Ectodermal cell (in vitro differentiated cells): ENCODE data around the gene OR5AC2.

ENCODE experiments used
- H3K27ac ChIP-seq: 2 replicates; pipeline ENCODE4 v1.7.0; 2013; ENCODE audit warnings: mild to moderate bottlenecking, low read depth, low read length; ENCODE audit not compliant: insufficient read depth, poor library complexity, severe bottlenecking
- H3K27me3 ChIP-seq: 2 replicates; pipeline ENCODE4 v1.7.0; 2013; ENCODE audit warnings: mild to moderate bottlenecking, low read length; ENCODE audit not compliant: insufficient read depth, control insufficient read depth, poor library complexity, severe bottlenecking
- H3K36me3 ChIP-seq: one replicate; pipeline ENCODE4 v1.7.0; 2013; ENCODE audit warnings: low read length; ENCODE audit not compliant: control insufficient read depth, insufficient read depth
- H3K4me1 ChIP-seq: one replicate; pipeline ENCODE4 v1.7.0; 2013; ENCODE audit warnings: low read length; ENCODE audit not compliant: control insufficient read depth, insufficient read depth
- H3K4me3 ChIP-seq: 2 replicates; pipeline ENCODE4 v1.7.0; 2013; ENCODE audit warnings: low read depth, low read length, control low read depth; ENCODE audit not compliant: insufficient read depth
- H3K9me3 ChIP-seq: 2 replicates; pipeline ENCODE4 v1.7.0; 2013; ENCODE audit warnings: mild to moderate bottlenecking, low read length, moderate library complexity; ENCODE audit not compliant: control insufficient read depth
- WGBS, 2 experiments: methylation state at CpG; one replicate each; pipeline ENCODE4 v1.1.7; 2013; ENCODE audit warnings: missing lambda C conversion rate in 2 of 2; 5-methylcytosine and 5-hydroxymethylcytosine counted together

The OR5AC2 gene

GRCh38 chr3:98068824-98069223 is 18.1 kb upstream of the OR5AC2 start:
- no peak overlapping the region for H3K27ac ChIP-seq
- H3K4me1 ChIP-seq: no peaks in the 10 kb centered on the region
- H3K9me3 ChIP-seq: no peaks in the 10 kb centered on the region
- no peaks in the 10 kb centered on the region for H3K36me3 ChIP-seq
- no peak overlapping the region for H3K4me3 ChIP-seq
- WGBS, 2 experiments: 88% methylated on average over 1 of the region's 2 CpGs
- H3K27me3 ChIP-seq: no peaks in the 10 kb centered on the region

GRCh38 chr3:98070840-98071239 is 16.1 kb upstream of the OR5AC2 start:
- Histone ChIP-seq H3K4me1 (no peaks in the 10 kb centered on the region), H3K27ac (no peak overlapping the region), H3K9me3 (no peaks in the 10 kb centered on the region), H3K36me3 (no peaks in the 10 kb centered on the region), H3K4me3 (no peak overlapping the region), H3K27me3 (no peaks in the 10 kb centered on the region)
- WGBS, 2 experiments: 36 to 44% methylated on average over 2 of the region's 2 CpGs

DNA sequence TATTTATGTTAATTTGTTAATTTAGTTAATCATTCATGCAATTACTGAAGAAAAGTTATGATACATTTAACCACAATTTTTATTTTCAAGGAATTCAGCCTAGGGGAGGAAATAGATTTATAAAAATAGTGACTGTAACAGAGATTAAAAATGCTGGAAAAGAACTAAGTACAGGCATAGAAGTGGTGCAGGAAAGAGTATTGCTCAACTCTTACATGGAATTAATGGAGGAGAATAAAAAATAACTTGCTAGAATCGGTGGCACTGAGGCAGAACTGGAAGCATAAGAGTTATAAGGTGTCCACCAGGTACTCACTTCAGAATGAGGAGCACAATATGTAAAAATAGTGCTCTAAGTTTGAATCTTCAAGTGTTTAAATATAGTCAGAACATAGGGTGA is 13.5 kb upstream of the OR5AC2 start:
- no peak overlapping the region for H3K4me3 ChIP-seq
- H3K9me3 ChIP-seq: no peaks in the 10 kb centered on the region
- H3K27ac ChIP-seq: no peak overlapping the region
- no peaks in the 10 kb centered on the region for H3K4me1 ChIP-seq
- WGBS, 2 experiments: 0% methylated on average over 1 of the region's 1 CpG
- no peaks in the 10 kb centered on the region for H3K27me3 ChIP-seq
- H3K36me3 ChIP-seq: no peaks in the 10 kb centered on the region

GRCh38 chr3:98095882-98096281 is 8.9 kb downstream of the OR5AC2 start:
- 85 to 90% methylated on average over 5 of the region's 5 CpGs for WGBS, 2 experiments
- H3K27ac ChIP-seq: no peak overlapping the region
- H3K36me3 ChIP-seq: no peaks in the 10 kb centered on the region
- H3K4me1 ChIP-seq: no peaks in the 10 kb centered on the region
- H3K9me3 ChIP-seq: no peaks in the 10 kb centered on the region
- H3K27me3 ChIP-seq: no peaks in the 10 kb centered on the region
- no peak overlapping the region for H3K4me3 ChIP-seq

DNA sequence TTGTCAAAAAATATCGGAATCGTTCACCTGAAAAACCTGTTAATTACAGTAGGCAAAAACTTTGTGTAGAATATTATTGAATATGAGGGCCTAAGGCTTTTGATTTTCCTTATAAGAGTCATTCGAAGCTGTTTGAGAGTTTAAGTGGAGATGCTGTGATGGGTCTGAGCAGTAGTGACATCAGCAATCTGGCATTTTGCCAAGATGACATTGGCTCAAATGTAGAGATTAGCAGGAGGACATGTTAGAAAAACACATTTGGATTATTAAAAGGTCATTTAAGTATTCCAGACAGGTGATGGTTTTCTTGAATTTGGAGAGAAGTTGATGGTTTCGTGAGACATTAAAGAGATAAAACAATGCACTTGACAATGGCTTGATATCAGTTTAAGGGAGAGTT is 12.9 kb downstream of the OR5AC2 start:
- Histone ChIP-seq H3K27me3 (no peaks in the 10 kb centered on the region), H3K27ac (no peak overlapping the region), H3K4me3 (no peak overlapping the region), H3K36me3 (no peaks in the 10 kb centered on the region), H3K4me1 (no peaks in the 10 kb centered on the region), H3K9me3 (no peaks in the 10 kb centered on the region)
- WGBS, 2 experiments: 85 to 86% methylated on average over 4 of the region's 4 CpGs

DNA sequence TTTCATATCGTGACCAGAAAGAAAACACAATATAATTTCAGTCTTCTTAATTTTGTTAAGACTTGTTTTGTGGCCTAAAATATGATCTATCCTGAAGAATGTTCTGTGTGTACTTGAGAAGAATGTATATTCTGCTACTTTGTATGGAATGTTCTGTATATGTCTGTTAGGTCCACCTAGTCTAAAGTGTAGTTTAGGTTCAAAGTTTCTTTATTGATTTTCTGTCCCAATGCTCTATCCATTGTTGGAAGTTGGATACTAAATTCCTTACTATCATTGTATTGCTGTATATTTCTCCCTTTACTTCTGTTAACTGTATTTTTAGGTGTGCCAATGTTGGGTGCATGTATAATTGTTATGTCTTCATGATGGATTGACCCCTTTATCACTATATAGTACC is 21.2 kb downstream of the OR5AC2 start:
- 63% methylated on average over 1 of the region's 1 CpG; no CpG with 5 or more reads in 1 of the 2 experiments for WGBS, 2 experiments

GRCh38 chr3:98109807-98110549 is 23.0 kb downstream of the OR5AC2 start:
- 84 to 91% methylated on average over 3 to 4 of the region's 4 CpGs for WGBS, 2 experiments
- Histone ChIP-seq H3K4me3 (no peak overlapping the region), H3K27me3 (no peaks in the 10 kb centered on the region), H3K27ac (no peak overlapping the region), H3K9me3 (no peaks in the 10 kb centered on the region), H3K4me1 (no peaks in the 10 kb centered on the region), H3K36me3 (no peaks in the 10 kb centered on the region)

More for the DNA sequence above, 21.2 kb downstream of the OR5AC2 start:
- Histone ChIP-seq H3K27me3 (no peaks in the 10 kb centered on the region), H3K4me1 (no peaks in the 10 kb centered on the region), H3K27ac (no peak overlapping the region), H3K36me3 (no peaks in the 10 kb centered on the region), H3K4me3 (no peak overlapping the region), H3K9me3 (no peaks in the 10 kb centered on the region)

DNA sequence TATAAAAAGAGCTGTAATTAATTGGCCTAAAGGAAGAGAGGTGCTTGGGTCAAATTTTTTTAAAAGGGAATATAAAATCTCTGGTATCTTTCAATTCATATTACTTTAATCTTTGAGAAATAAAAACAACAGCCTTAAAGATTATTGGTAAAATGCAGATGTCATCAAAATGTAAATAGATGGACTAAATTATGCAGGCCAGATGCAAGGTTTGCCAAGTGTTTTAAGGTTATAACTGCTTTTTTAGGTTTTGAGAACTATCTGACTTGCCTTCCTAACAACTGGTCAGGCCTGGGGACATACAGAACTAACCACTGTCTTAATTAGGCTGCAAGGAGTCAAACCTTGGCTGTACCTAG is 23.6 kb downstream of the OR5AC2 start:
- Histone ChIP-seq H3K9me3 (no peaks in the 10 kb centered on the region), H3K27ac (no peak overlapping the region), H3K27me3 (no peaks in the 10 kb centered on the region), H3K4me1 (no peaks in the 10 kb centered on the region), H3K4me3 (no peak overlapping the region), H3K36me3 (no peaks in the 10 kb centered on the region)

GRCh38 chr3:98114264-98114663 is 27.3 kb downstream of the OR5AC2 start:
- Histone ChIP-seq H3K9me3 (no peaks in the 10 kb centered on the region), H3K4me1 (no peaks in the 10 kb centered on the region), H3K36me3 (no peaks in the 10 kb centered on the region), H3K4me3 (no peak overlapping the region), H3K27me3 (no peaks in the 10 kb centered on the region), H3K27ac (no peak overlapping the region)
- 86 to 92% methylated on average over 3 of the region's 3 CpGs for WGBS, 2 experiments

DNA sequence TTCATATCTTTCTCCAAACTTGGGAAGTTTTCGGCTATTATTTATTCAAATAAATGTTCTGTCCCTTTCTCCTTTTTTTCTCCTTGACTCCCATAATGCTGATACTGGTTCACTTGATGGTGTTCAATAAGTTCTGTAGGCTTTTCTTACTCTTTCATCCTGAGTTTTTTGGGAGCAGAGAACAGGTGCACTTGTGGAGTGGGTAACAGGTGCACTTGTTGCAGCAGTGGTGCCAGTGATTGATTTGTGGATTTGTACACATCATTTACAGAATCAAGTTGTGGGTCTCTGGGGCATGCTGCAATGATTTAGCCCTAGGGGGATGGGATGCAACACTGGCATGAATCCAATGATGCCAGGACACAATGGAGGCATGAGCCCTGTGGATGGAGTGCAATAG is 28.7 kb downstream of the OR5AC2 start:
- Histone ChIP-seq H3K27ac (no peak overlapping the region), H3K27me3 (no peaks in the 10 kb centered on the region), H3K36me3 (no peaks in the 10 kb centered on the region), H3K4me1 (no peaks in the 10 kb centered on the region), H3K9me3 (no peaks in the 10 kb centered on the region), H3K4me3 (no peak overlapping the region)
- WGBS, 2 experiments: 88% methylated on average over 1 of the region's 1 CpG; no CpG with 5 or more reads in 1 of the 2 experiments

DNA sequence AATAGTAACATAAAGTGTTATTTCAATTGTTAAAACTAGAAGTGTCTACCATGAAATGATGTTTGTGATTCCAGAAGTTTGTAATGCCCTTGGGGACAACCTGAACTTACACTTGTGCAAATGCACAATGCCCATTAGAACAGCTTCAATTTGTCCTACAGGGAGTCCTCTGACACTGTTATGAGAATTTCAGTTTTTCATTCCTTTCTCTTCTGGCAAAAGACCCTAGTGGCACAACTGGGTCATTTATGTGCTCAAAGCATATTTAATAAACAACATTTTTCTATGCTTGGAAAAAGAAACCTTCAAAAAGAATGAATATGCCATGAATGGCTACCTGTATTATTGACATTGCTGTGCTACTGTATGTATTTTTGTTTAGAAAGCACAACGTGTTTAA is 43.4 kb downstream of the OR5AC2 start, which contains the start of gene OR5H1:
TSS of gene OR5H1 (plus strand) at position 301 of the 400 bp plus-strand sequence. CDS start 1,977 bp downstream, outside the sequence.
- no CpG with 5 or more reads among the region's 1 CpG for WGBS, 2 experiments
- no peak within 1 kb of the TSS for H3K4me3 ChIP-seq
- H3K9me3 ChIP-seq: no peaks in the 10 kb centered on the region
- no peaks in the 10 kb centered on the region for H3K36me3 ChIP-seq
- no peak within 1 kb of the TSS for H3K27ac ChIP-seq
- H3K27me3 ChIP-seq: no peaks in the 10 kb centered on the region
- no peaks in the 10 kb centered on the region for H3K4me1 ChIP-seq
